OCI-LY1 (cell line): Measurements from ENCODE around the gene HMX1.

ENCODE experiments used
- H2AFZ ChIP-seq: fragments of 200-600 bp; sonication (generic), shearing (Covaris generic); 2 replicates; pipeline ENCODE4 v1.6.0; 2014; ENCODE audit warnings: antibody characterized with exemption, mild to moderate bottlenecking, low read length
- H3F3A ChIP-seq: fragments of 200-600 bp; sonication (generic), shearing (Covaris generic); 2 replicates; pipeline ENCODE4 v1.6.0; 2014; ENCODE audit warnings: mild to moderate bottlenecking, antibody characterized with exemption, low read length, moderate library complexity; ENCODE audit not compliant: insufficient read depth
- H3K27ac ChIP-seq: fragments of 200-600 bp; sonication (generic); 2 replicates; pipeline ENCODE4 v1.5.1; 2014; ENCODE audit warnings: low read length, mixed run types, mild to moderate bottlenecking, low read depth; ENCODE audit not compliant: poor library complexity, severe bottlenecking
- H3K27me3 ChIP-seq: fragments of 200-600 bp; sonication (generic); 2 replicates; pipeline ENCODE4 v1.6.0; 2014; ENCODE audit warnings: antibody characterized with exemption, mild to moderate bottlenecking, low read length, moderate library complexity; ENCODE audit not compliant: insufficient read depth
- H3K36me3 ChIP-seq: fragments of 200-600 bp; sonication (generic); 2 replicates; pipeline ENCODE4 v1.6.1; 2014; ENCODE audit warnings: mild to moderate bottlenecking, antibody characterized with exemption, low read length, moderate library complexity, mixed read lengths; ENCODE audit not compliant: insufficient read depth
- H3K4me1 ChIP-seq: fragments of 200-600 bp; sonication (generic); 2 replicates; pipeline ENCODE4 v1.5.1; 2014; ENCODE audit warnings: mild to moderate bottlenecking, low read length, moderate library complexity; ENCODE audit not compliant: insufficient read depth, severe bottlenecking
- H3K4me2 ChIP-seq: fragments of 200-600 bp; sonication (generic), shearing (Covaris generic); 2 replicates; pipeline ENCODE4 v1.6.1; 2014; ENCODE audit warnings: low read length
- H3K4me3 ChIP-seq: fragments of 200-600 bp; sonication (generic); 2 replicates; pipeline ENCODE4 v1.5.1; 2014; ENCODE audit warnings: low read length, low read depth, mild to moderate bottlenecking, mixed read lengths; ENCODE audit not compliant: poor library complexity, severe bottlenecking
- H3K79me2 ChIP-seq: fragments of 200-600 bp; shearing (Covaris generic); 2 replicates; pipeline ENCODE4 v1.6.1; 2016; ENCODE audit warnings: mixed run types, low read length, mixed read lengths; ENCODE audit not compliant: insufficient read depth
- H3K9ac ChIP-seq: fragments of 200-600 bp; sonication (generic), shearing (Covaris generic); 2 replicates; pipeline ENCODE4 v1.6.1; 2014; ENCODE audit warnings: mild to moderate bottlenecking, low read length, mixed read lengths
- H3K9me2 ChIP-seq: fragments of 200-600 bp; sonication (generic), shearing (Covaris generic); 2 replicates; pipeline ENCODE4 v1.6.1; 2014; ENCODE audit warnings: low read depth, mild to moderate bottlenecking, low read length, mixed read lengths
- H3K9me3 ChIP-seq: fragments of 200-600 bp; shearing (Covaris generic); 2 replicates; pipeline ENCODE4 v1.6.1; 2014; ENCODE audit warnings: low read length, mixed read lengths
- H4K20me1 ChIP-seq: fragments of 200-600 bp; sonication (generic), shearing (Covaris generic); 2 replicates; pipeline ENCODE4 v1.6.0; 2016; ENCODE audit warnings: mild to moderate bottlenecking, low read length; ENCODE audit not compliant: insufficient read depth
- CTCF ChIP-seq: fragments of 200-600 bp; sonication (generic), shearing (Covaris generic); IDR thresholded peaks from 2 replicates; pipeline ENCODE4 v1.5.1; 2017; ENCODE audit warnings: mild to moderate bottlenecking, antibody characterized with exemption, low read length, moderate library complexity, mixed read lengths
- EZH2 ChIP-seq: fragments of 200-600 bp; sonication (generic), shearing (Covaris generic); IDR thresholded peaks from 2 replicates; pipeline ENCODE4 v1.8.0; 2017; ENCODE audit warnings: borderline replicate concordance, mixed run types, mild to moderate bottlenecking, antibody characterized with exemption, low read length, moderate library complexity, mixed read lengths

Gene HMX1

GRCh38 chr4:8855818-8856245 is 15.8 kb downstream of the HMX1 start:
- H3K4me3 ChIP-seq: no peak overlapping the region
- no peak overlapping the region for H3K9ac ChIP-seq
- no peaks in the 10 kb centered on the region for H3K36me3 ChIP-seq
- H3K79me2 ChIP-seq: no peaks in the 10 kb centered on the region
- no peaks in the 10 kb centered on the region for H3K9me3 ChIP-seq
- H3K4me1 ChIP-seq: no peaks in the 10 kb centered on the region
- H3K9me2 ChIP-seq: no peaks in the 10 kb centered on the region
- no peak overlapping the region for H3K27ac ChIP-seq
- H3F3A ChIP-seq: no peaks in the 10 kb centered on the region
- H4K20me1 ChIP-seq: no peaks in the 10 kb centered on the region
- no peak overlapping the region for H3K4me2 ChIP-seq
- H2AFZ ChIP-seq: no peak overlapping the region
- no peak for TF ChIP-seq EZH2
- H3K27me3 ChIP-seq: no peaks in the 10 kb centered on the region

- Histone ChIP-seq H3K9me2 (no peaks in the 10 kb centered on the region), H3K79me2 (no peaks in the 10 kb centered on the region), H3F3A (no peaks in the 10 kb centered on the region), H3K27me3 (no peaks in the 10 kb centered on the region), H3K27ac (no peak overlapping the region), H3K4me1 (no peaks in the 10 kb centered on the region), H3K4me2 (no peak overlapping the region), H3K4me3 (no peak overlapping the region), H4K20me1 (no peaks in the 10 kb centered on the region), H3K36me3 (no peaks in the 10 kb centered on the region), H3K9ac (no peak overlapping the region), H2AFZ (no peak overlapping the region), H3K9me3 (no peaks in the 10 kb centered on the region)
- TF ChIP-seq CTCF (no peak), EZH2 (no peak)
Observed at GRCh38 chr4:8854931-8855330, 16.7 kb downstream of the HMX1 start.

GRCh38 chr4:8854016-8854415 is 17.6 kb downstream of the HMX1 start:
- Histone ChIP-seq H3K9me2 (no peaks in the 10 kb centered on the region), H3K79me2 (no peaks in the 10 kb centered on the region), H3K4me1 (no peaks in the 10 kb centered on the region), H3F3A (no peaks in the 10 kb centered on the region), H3K9me3 (no peaks in the 10 kb centered on the region), H3K9ac (no peak overlapping the region), H3K4me3 (no peak overlapping the region), H3K27me3 (no peaks in the 10 kb centered on the region), H3K27ac (no peak overlapping the region), H2AFZ (no peak overlapping the region), H3K36me3 (no peaks in the 10 kb centered on the region), H4K20me1 (no peaks in the 10 kb centered on the region), H3K4me2 (no peak overlapping the region)
- no peak for TF ChIP-seq EZH2
- no peak for TF ChIP-seq CTCF

GRCh38 chr4:8853249-8853648 is 18.4 kb downstream of the HMX1 start:
- H3K9ac ChIP-seq: no peak overlapping the region
- H3K27me3 ChIP-seq: no peaks in the 10 kb centered on the region

More at GRCh38 chr4:8853249-8853648, 18.4 kb downstream of the HMX1 start:
- no peaks in the 10 kb centered on the region for H3K4me1 ChIP-seq
- H3K4me3 ChIP-seq: no peak overlapping the region
- H3K27ac ChIP-seq: no peak overlapping the region
- H3F3A ChIP-seq: no peaks in the 10 kb centered on the region
- TF ChIP-seq CTCF: no peak
- no peak for TF ChIP-seq EZH2
- H3K4me2 ChIP-seq: no peak overlapping the region
- no peaks in the 10 kb centered on the region for H4K20me1 ChIP-seq
- H3K79me2 ChIP-seq: no peaks in the 10 kb centered on the region
- H2AFZ ChIP-seq: no peak overlapping the region
- H3K9me3 ChIP-seq: no peaks in the 10 kb centered on the region
- H3K36me3 ChIP-seq: no peaks in the 10 kb centered on the region
- no peaks in the 10 kb centered on the region for H3K9me2 ChIP-seq
